Frontal cortex (tissue), 4 donors: Measurements from ENCODE around the gene GRAMD4. TPM values are rescaled to one million over a fixed set of nuclear protein-coding genes. Genes with fewer than 3 reads are reported as not detected.
A peak's percentile ranks its signal among the peaks of the same experiment; 100 is the strongest.

Experiments
- DNase-seq, 2 donors: peaks; one replicate each; pipeline ENCODE4 v3.0.0; 2012; ENCODE audit warnings: low spot score in 2 of 2
- FAIRE-seq: peaks from 2 replicates; lab custom pipeline; 2012; peaks lifted over from hg19 to GRCh38; lab: Jason Lieb, UNC
- total RNA-seq: library from RNA; depleted of rRNA; stranded (reverse); fragments of >200 nt; gene quantifications from one replicate; pipeline ENCODE4 v1.2.3, GENCODE V29; 2014
- donor health status: control.
- donor health status: control.
- donor health status: control.

Gene GRAMD4
- total RNA-seq, 1 donor from 2014 or later, result 49.7 TPM

DNA sequence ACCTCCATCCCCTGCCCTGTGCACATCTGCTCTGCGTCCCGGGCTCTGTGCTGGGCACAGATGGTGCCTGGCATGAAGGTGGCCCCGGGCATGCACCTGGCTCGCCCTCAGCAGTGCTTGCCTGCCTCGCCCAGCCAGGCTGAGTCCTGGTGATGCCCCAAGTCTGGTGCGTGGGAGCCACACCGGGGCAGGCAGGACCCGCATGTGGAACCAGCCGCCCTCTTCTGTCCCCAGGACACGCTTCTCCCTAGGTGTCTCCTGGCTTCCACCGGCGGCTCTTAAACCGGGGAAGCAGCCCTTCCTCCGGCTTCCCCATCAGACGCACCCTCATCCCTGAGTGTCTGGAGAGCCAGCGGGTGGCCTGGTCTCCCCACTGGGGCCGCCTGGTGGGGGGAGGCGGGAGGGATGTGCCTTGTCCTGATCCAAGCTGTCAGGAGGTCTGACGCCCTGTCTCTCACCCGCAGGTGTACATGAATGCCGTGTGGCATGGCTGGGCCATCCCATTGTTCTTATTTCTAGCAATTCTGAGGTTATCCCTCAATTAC lies 45.0 kb downstream of the GRAMD4 start:
- FAIRE-seq, result no peak
- no peak for DNase-seq

DNA sequence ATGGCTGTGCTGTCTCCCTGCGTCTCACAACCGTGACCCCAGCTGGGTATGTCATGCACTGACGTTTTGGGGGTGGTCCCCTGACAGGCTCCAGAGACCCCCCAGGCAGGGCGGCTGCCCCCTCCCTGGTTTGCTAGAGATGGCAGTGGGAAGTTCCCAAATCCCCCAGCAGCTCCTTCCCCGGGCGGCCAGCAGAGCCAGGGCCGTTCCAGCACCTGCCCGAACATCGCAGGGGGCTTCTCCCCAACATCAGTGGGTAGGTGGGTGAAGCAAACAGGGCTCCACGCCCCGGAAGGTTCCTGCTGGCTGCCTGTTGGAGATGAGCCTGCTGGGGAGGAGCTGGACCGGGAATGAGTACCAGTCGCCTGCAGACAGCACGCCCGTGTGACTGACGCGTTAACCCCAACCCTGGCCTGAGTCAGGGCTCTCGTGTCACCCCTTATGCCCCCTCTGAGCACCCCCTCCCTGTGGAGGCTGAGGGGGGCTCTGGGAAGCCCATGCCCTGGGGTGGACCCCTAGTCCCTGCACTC lies 45.6 kb downstream of the GRAMD4 start:
- FAIRE-seq (no peak), DNase-seq (no peak)

DNA sequence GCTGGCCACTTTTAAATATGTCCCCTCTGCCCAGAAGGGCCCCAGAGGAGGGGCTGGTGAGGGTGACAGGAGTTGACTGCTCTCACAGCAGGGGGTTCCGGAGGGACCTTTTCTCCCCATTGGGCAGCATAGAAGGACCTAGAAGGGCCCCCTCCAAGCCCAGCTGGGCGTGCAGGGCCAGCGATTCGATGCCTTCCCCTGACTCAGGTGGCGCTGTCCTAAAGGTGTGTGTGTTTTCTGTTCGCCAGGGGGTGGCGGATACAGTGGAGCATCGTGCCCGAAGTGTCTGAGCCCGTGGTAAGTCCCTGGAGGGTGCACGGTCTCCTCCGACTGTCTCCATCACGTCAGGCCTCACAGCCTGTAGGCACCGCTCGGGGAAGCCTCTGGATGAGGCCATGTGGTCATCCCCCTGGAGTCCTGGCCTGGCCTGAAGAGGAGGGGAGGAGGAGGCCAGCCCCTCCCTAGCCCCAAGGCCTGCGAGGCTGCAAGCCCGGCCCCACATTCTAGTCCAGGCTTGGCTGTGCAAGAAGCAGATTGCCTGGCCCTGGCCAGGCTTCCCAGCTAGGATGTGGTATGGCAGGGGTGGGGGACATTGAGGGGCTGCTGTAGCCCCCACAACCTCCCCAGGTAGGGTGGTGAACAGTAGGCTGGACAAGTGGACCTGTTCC lies 46.5 kb downstream of the GRAMD4 start:
- no peak for DNase-seq
- no peak for FAIRE-seq

DNA sequence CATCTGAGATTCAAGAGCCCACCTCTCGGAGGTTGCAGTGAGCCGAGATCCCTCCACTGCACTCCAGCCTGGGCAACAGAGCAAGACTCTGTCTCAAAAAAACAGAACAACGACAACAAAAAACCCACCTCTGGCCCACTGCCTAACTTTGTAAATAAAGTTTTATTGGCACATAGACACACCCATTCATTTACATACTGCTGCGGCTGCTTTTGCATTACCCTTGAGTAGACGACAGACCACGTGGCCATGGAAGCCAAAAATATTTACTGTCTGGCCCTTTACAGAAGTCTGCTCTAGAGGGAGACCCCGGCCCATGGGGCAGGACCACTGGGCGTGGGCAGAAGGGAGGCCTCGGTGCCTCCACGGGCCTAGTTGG lies 47.0 kb downstream of the GRAMD4 start:
- no peak for FAIRE-seq
- no peak for DNase-seq

DNA sequence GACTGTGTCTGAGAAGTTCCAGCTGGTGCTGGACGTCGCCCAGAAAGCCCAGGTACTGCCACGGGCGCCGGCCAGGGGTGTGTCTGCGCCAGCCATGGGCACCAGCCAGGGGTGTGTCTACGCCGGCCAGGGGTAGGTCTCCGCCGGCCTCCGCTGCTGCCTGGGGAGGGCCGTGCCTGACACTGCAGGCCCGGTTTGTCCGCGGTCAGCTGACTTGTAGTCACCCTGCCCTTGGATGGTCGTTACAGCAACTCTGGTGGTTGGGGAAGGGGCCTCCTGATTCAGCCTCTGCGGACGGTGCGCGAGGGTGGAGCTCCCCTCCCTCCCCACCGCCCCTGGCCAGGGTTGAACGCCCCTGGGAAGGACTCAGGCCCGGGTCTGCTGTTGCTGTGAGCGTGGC lies 47.9 kb downstream of the GRAMD4 start:
- FAIRE-seq (no peak), DNase-seq (no peak)

DNA sequence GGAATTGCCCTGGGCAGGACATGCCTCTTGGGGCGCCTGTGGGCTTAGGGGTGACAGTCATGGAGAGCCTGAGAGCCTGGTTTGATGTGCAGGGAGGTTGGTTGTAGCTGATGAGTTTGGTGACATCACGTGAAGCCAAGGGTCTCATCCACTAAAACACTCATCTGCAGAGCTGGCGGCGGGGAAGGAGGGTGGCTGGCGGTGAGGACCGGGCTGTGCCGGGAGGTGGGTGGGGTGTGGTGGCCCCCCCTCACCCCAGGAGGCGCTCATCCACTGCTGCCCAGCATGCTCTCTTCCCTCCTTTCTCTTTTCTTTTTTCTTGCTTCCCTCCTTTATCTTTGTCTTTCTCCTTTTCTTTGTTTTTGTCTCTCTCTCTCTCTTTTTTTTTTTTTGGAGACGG lies 49.0 kb downstream of the GRAMD4 start:
- no peak for FAIRE-seq
- DNase-seq, result no peak

DNA sequence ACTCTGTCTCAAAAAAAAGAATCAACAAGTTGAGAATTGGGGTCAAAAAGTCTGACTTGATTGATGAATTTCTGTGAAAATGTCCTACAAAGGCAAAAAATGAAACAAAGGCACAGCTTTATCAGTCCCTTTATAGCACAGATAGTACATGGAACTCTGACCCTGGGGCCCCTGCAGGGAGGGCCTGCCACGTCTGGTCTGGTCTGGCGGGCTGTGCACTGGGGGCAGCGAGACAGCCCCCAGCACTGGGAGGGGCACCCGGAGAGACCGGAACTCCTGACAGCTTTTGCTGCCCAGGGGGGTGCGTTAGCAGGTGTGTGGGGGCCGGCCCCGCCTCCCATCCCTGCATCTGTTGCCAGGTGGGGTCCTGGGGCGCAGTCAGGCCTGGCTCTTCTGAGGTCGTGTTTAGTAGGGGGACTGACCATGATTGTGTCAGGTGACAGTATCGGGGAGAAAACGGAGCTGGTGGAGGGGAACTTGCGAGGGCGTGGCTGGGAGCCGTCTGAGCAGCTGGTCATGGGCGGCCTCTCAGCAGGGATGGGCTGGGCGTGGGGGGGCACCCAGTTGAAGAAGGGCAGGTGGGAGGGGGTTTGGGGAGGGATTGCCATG lies 51.7 kb downstream of the GRAMD4 start:
- DNase-seq (no peak), FAIRE-seq (no peak)

DNA sequence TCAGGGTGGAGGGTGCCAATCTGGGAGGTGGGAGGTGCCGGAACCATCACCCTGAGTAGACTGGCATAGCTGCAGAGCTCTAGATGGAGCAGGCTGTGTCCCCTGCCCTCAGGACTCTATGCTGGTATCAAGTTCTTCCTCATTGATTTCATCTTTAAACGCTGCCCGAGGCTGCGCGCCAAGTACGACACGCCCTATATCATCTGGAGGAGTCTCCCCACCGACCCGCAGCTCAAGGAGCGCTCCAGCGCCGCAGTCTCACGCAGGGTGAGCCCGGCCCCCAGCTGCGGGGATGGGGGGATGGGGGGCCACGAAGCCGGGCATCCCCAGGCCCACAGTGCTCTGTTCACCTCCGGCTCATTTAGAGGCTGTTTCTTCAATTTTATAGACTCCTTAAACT lies 52.5 kb downstream of the GRAMD4 start:
- DNase-seq (no peak), FAIRE-seq (no peak)

DNA sequence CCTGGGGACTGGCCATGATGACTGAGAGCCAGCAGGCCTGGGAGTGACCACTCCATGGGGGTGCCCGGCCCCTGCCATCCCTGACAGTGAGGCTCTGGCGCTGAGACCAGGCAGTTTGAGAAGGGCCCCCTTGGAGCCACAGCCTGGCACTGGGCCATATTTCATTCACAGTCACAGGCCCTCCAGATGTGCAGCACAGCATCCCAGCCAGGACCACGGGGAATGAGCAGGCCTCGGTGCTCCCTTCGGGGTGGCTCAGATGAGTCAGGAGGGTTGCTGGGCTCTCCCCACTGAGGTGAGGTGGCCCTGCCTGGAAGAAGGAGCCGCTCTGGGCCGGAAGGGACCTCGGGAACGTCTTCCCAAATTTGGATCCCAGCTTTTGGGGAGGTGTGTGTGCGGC lies 53.0 kb downstream of the GRAMD4 start:
- FAIRE-seq, result no peak
- DNase-seq, result no peak

DNA sequence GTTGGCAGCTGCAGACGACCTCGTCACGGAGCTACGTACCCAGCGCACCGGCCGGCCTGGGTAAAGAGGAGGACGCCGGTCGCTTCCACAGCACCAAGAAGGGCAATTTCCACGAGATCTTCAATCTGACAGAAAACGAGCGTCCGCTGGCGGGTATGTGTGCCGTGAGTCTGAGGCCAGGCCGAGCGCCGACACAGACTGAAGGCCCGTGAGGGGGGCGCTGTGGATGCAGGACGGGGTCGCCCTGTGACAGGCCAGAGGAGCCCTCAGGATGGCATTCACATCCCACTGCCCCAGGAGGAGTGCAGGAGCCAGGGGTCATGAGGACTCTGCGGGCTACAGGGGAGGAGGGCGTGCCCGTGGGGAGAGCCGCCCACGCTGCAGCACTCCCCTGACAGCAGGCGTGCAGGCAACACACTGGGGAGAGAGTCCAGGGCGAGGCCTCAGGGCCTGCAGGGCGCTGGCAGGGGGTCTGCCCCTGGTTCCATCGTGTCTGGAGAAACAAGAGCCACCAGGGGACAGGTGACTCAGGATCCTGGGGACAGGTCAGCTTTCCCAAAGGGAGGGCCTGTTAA lies 53.6 kb downstream of the GRAMD4 start:
- FAIRE-seq (no peak), DNase-seq (no peak)

DNA sequence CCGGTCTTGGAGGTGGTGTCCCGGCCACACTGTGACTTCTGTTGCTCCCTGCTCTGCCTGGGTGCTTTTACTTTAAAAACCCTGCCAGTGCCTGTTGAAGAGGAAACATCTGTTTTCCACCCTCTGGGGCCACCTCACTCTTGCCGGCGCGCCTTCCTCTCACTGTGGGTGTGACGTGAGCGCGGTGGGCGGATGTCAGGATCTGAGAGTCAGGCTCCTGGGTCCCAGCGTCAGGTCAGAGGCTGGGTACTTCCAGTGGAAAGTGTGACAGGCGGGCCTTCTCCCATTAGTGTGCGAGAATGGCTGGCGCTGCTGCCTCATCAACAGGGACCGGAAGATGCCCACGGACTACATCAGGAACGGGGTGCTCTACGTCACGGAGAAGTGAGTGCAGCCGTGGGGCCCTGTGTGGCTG lies 54.2 kb downstream of the GRAMD4 start:
- DNase-seq (peak in 1 of 2 donors; percentile 74), FAIRE-seq (no peak)

DNA sequence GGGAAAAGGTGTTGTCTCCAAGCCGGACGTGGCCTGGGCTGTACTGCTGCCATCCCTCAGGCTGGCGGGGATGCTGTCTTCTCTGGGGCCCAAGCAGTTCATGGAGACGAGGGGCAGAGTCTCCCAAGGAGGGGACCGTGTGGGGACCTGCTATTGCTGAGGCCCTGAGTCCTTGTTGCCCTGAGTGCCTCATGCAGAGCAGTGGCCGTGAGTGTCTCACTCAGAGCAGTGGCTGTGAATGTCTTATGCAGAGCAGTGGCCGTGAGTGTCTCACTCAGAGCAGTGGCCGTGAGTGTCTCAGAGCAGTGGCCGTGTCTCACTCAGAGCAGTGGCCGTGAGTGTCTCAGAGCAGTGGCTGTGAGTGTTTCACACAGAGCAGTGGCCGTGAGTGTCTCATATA lies 54.7 kb downstream of the GRAMD4 start:
- FAIRE-seq, result no peak
- no peak for DNase-seq

DNA sequence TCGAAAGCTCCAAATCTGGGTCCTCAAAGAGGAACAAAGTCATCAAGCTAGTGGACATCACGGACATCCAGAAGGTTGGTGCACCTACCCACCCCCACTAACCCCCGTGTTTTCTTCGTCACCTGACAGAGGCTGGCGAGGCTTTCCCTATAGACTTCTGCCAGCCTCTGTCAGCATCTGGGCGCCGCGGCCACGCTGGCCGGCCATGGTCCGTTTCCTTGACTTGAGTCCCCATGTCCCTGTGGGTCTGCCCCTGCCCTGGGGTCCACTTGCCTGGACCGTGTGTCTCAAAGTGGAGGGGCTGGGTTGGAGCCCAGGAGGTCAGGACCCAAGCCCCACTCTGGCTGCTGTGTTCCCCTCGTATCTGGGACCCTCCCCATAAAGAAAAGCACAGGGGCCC lies 55.3 kb downstream of the GRAMD4 start:
- DNase-seq (no peak), FAIRE-seq (no peak)

DNA sequence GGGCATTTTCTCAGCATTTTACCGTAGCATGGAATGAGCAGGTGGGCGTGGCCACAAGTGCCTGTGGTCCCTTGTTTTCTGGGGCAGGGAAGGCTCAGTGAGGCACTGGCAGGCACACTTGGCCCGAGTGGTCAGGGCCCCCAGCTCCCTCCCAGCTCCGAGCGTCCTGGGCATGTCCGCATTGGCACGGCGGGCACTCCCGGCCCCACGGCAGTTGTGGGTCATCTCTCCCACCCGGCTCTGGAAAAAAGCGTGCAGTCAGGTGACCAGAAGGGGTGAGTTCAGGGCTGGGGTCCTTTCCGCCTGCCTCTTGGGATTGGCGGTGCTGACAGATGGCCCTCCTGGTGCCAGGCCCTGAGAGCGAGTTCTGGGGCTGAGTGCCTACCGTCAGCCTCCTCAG lies 55.8 kb downstream of the GRAMD4 start:
- no peak for DNase-seq
- FAIRE-seq, result no peak

DNA sequence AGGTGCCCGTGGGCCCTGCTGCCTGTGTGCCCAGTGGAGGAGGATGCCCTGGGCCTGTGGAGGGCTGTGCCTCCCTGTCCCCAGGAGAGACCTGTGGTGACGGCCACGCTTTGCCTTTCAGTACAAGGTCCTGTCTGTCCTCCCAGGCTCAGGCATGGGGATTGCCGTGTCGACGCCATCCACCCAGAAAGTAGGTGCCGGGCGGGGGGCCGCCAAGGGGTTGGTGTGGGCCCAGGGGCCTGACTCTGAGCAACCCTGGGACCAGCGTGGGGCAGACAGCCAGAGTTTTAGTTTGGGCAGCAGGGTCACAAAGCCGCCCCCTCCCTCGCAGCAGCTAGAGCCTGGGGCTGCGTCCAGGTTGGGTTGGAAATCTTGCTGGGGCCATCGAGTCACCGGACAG lies 56.3 kb downstream of the GRAMD4 start:
- DNase-seq, result no peak
- no peak for FAIRE-seq

DNA sequence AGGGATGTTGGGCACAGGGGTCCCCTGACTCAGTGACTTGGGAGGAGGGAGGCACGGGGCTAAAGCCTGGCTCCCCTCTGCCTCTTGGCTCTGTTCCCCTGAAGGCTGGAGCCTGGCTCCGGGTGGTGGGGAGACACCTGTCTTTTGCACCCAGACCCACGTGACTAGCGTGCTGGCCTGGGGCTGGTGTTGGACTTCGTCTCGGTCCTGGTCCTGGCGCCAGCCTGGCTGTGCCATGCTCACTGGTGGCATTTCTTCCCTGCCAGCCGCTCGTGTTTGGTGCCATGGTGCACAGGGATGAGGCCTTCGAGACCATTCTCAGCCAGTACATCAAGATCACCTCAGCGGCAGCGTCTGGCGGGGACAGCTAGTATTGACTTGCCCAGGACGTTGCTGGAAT lies 56.7 kb downstream of the GRAMD4 start:
- DNase-seq, result no peak
- no peak for FAIRE-seq

DNA sequence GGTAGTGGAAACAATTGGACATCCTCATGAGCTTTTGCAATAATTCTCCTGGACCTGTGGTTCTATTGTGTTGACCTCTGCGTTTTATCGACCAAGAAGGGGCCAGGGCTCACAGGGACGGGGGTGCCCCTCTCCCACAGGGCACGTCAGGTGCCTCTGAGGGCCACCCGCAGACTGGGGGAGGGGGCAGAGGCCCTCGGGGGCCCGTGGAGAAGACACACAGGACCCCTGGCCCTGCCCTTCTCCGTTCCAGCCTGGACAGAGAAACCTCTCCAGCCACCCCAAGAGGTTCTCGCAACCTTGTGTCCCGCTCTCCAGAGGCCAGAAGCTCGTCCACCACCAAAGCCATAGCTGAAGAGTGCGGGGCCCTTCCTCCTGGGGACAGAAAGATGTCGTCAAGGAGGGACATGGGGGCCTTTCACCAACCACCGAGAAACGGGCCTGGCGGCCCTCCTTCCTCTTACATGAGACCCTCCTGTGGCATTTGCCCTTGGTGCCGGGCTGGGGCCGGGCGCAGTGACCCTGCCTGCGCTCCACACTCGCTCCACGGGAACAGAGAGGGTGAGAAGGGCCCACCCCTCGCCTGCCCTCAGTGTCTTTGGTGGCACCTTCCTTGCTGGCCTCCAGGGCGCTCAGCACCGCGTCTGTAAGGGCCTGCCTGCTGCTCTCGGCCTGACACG lies 57.3 kb downstream of the GRAMD4 start:
- no peak for FAIRE-seq
- DNase-seq, result no peak

DNA sequence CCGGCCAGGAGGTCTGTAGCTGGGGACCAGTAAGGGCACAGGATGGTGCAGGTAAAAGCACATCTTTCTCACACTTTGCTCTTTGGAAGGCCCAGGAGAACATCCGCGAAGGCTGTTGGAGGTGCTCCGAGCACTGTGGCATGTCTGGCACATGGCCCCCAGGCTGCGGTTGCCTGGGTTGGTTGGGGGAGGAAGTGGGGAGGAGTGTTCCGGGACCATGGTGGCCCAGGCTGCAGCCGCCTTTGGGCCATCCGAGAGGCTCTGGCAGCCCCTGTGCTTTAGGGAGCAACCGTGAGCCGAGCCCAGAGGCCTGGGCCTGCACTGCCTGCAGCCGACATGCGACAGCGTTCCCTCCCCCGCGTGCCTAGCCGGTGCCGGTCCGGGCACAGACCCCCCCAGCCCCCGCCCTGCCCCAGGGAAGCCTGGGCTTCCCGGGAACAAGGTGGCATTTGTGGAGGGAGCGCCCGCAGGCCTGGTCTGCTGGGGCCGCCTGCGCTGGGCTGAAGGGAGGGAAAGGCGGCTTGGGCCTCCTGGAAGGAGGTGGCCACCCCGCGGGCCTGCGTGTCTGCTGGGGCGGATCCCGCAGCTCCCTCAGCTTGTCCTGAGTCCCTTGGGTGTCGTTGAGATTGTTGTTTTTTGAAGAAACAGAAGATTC lies 57.9 kb downstream of the GRAMD4 start:
- FAIRE-seq, result no peak
- DNase-seq, result no peak

DNA sequence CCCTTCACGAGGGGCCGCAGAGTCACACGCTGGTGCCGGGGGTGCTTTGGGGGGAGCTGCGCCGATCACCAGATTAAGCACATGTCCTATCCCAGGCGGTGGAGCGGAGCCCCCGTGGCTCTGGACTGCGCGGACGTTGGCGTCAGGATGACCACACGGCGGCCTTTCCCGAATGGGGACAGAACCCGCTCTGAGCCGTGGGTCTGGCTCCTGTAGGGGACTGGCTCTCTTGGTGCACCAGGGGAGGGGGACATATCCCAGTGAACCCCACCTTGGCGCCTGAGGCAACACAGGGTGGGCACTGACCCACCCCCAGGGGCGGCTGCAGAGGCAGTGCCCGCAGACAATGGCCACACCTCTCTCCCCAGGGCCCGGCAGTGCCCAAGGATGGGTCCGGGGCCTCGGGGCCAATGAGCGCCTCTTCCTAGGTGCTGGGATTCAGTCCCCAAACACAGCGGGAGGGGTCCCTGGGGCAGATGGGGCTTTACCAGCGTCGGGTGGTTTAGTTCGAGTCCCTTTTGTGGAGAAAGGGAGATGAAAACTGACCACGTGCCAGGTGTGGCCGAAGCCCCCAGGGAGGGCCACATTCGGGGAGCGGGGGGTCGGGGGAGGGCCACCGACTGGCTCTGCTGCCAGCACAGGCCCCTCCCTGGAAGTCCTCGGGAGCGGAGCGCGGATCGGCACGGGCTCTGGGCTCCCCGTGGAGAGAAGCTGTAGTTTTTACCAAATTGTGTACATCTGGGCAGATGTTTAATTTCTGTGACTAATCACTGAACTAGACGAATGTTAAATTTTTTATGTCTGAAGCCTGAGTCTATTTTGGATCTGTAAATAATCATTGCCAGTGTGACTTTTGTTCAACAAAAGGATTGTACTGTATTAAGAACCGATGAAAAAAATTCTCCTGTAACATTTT lies 58.9 kb downstream of the GRAMD4 start:
- no peak for FAIRE-seq

More for the DNA sequence above, 58.9 kb downstream of the GRAMD4 start:
- DNase-seq, result peak in 1 of 2 donors; percentile 71
